OCI-LY1 (cell line): ENCODE measurements around the gene DNAI4.

Experiments used
- H2AFZ ChIP-seq: fragments of 200-600 bp; sonication (generic), shearing (Covaris generic); 2 replicates; pipeline ENCODE4 v1.6.0; 2014; ENCODE audit warnings: antibody characterized with exemption, mild to moderate bottlenecking, low read length
- H3F3A ChIP-seq: fragments of 200-600 bp; sonication (generic), shearing (Covaris generic); 2 replicates; pipeline ENCODE4 v1.6.0; 2014; ENCODE audit warnings: mild to moderate bottlenecking, antibody characterized with exemption, low read length, moderate library complexity; ENCODE audit not compliant: insufficient read depth
- H3K27ac ChIP-seq: fragments of 200-600 bp; sonication (generic); 2 replicates; pipeline ENCODE4 v1.5.1; 2014; ENCODE audit warnings: low read length, mixed run types, mild to moderate bottlenecking, low read depth; ENCODE audit not compliant: poor library complexity, severe bottlenecking
- H3K27me3 ChIP-seq: fragments of 200-600 bp; sonication (generic); 2 replicates; pipeline ENCODE4 v1.6.0; 2014; ENCODE audit warnings: antibody characterized with exemption, mild to moderate bottlenecking, low read length, moderate library complexity; ENCODE audit not compliant: insufficient read depth
- H3K36me3 ChIP-seq: fragments of 200-600 bp; sonication (generic); 2 replicates; pipeline ENCODE4 v1.6.1; 2014; ENCODE audit warnings: mild to moderate bottlenecking, antibody characterized with exemption, low read length, moderate library complexity, mixed read lengths; ENCODE audit not compliant: insufficient read depth
- H3K4me1 ChIP-seq: fragments of 200-600 bp; sonication (generic); 2 replicates; pipeline ENCODE4 v1.5.1; 2014; ENCODE audit warnings: mild to moderate bottlenecking, low read length, moderate library complexity; ENCODE audit not compliant: insufficient read depth, severe bottlenecking
- H3K4me2 ChIP-seq: fragments of 200-600 bp; sonication (generic), shearing (Covaris generic); 2 replicates; pipeline ENCODE4 v1.6.1; 2014; ENCODE audit warnings: low read length
- H3K4me3 ChIP-seq: fragments of 200-600 bp; sonication (generic); 2 replicates; pipeline ENCODE4 v1.5.1; 2014; ENCODE audit warnings: low read length, low read depth, mild to moderate bottlenecking, mixed read lengths; ENCODE audit not compliant: poor library complexity, severe bottlenecking
- H3K79me2 ChIP-seq: fragments of 200-600 bp; shearing (Covaris generic); 2 replicates; pipeline ENCODE4 v1.6.1; 2016; ENCODE audit warnings: mixed run types, low read length, mixed read lengths; ENCODE audit not compliant: insufficient read depth
- H3K9ac ChIP-seq: fragments of 200-600 bp; sonication (generic), shearing (Covaris generic); 2 replicates; pipeline ENCODE4 v1.6.1; 2014; ENCODE audit warnings: mild to moderate bottlenecking, low read length, mixed read lengths
- H3K9me2 ChIP-seq: fragments of 200-600 bp; sonication (generic), shearing (Covaris generic); 2 replicates; pipeline ENCODE4 v1.6.1; 2014; ENCODE audit warnings: low read depth, mild to moderate bottlenecking, low read length, mixed read lengths
- H3K9me3 ChIP-seq: fragments of 200-600 bp; shearing (Covaris generic); 2 replicates; pipeline ENCODE4 v1.6.1; 2014; ENCODE audit warnings: low read length, mixed read lengths
- H4K20me1 ChIP-seq: fragments of 200-600 bp; sonication (generic), shearing (Covaris generic); 2 replicates; pipeline ENCODE4 v1.6.0; 2016; ENCODE audit warnings: mild to moderate bottlenecking, low read length; ENCODE audit not compliant: insufficient read depth
- EZH2 ChIP-seq: fragments of 200-600 bp; sonication (generic), shearing (Covaris generic); IDR thresholded peaks from 2 replicates; pipeline ENCODE4 v1.8.0; 2017; ENCODE audit warnings: borderline replicate concordance, mixed run types, mild to moderate bottlenecking, antibody characterized with exemption, low read length, moderate library complexity, mixed read lengths
- TF ChIP-seq, protein P1 (sequence below): fragments of 200-600 bp; sonication (generic), shearing (Covaris generic); IDR thresholded peaks from 2 replicates; pipeline ENCODE4 v1.5.1; 2017; ENCODE audit warnings: mild to moderate bottlenecking, antibody characterized with exemption, low read length, moderate library complexity, mixed read lengths

DNAI4 gene

DNA sequence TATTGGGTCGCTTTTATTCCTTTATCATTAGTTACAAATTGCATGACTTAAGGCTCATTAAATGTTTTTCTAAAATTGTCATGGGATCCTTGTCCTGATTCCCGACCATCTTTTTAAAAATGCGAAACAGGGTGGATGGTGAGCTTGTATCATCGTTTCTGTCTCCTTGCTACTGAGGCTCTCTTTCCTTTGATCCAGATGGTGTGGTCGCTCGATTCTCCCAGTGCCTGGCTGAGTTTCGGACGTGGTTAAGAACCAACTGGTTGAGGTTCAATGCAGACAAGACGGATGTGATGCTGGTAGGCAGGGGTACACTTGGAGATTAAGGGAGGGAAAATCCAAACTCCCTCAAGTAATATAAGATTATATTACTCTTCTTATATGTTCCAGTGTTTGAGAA is 1.3 kb upstream of the DNAI4 start:
- Histone ChIP-seq H3K9me2 (no peaks in the 10 kb centered on the region), H3K79me2 (peaks cover 41% of the 10 kb centered on the region), H3F3A (no peaks in the 10 kb centered on the region; the same call in none of the 2 replicates), H3K27me3 (no peaks in the 10 kb centered on the region), H3K9ac (peak overlapping the region; percentile 94), H3K4me3 (peak overlapping the region; percentile 95), H3K9me3 (no peaks in the 10 kb centered on the region), H3K4me2 (peak overlapping the region; percentile 74), H3K4me1 (peaks cover 48% of the 10 kb centered on the region), H2AFZ (no peak overlapping the region), H3K27ac (no peak overlapping the region), H3K36me3 (0 out of 2 replicates have a peak, but pooled peaks cover 5% of the 10 kb centered on the region), H4K20me1 (no peaks in the 10 kb centered on the region)
- TF ChIP-seq, protein P1, sequence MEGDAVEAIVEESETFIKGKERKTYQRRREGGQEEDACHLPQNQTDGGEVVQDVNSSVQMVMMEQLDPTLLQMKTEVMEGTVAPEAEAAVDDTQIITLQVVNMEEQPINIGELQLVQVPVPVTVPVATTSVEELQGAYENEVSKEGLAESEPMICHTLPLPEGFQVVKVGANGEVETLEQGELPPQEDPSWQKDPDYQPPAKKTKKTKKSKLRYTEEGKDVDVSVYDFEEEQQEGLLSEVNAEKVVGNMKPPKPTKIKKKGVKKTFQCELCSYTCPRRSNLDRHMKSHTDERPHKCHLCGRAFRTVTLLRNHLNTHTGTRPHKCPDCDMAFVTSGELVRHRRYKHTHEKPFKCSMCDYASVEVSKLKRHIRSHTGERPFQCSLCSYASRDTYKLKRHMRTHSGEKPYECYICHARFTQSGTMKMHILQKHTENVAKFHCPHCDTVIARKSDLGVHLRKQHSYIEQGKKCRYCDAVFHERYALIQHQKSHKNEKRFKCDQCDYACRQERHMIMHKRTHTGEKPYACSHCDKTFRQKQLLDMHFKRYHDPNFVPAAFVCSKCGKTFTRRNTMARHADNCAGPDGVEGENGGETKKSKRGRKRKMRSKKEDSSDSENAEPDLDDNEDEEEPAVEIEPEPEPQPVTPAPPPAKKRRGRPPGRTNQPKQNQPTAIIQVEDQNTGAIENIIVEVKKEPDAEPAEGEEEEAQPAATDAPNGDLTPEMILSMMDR: no peak
- TF ChIP-seq EZH2: no peak

DNA sequence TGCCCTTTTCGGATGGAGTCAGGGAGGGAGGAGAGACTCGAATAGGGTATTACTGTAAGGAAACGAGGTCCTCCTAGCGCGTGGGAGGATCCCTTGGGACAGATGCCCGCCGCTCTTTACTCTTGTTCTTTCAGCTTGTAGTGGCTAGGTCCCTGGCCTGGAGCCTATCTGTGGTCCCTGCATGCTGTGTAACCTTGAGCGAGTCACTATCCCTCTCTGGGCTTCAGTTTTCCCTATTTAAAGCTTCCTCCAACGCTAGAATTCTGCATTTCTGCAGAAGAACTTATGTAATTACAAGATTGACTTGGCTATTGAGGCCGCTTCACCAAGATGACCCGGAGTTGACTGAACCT is 878 bp upstream of the DNAI4 start:
- H3K79me2 ChIP-seq: peaks cover 37% of the 10 kb centered on the region
- H3K4me1 ChIP-seq: peaks cover 47% of the 10 kb centered on the region
- H3K9ac ChIP-seq: peak overlapping the region; percentile 94
- no peaks in the 10 kb centered on the region for H3K27me3 ChIP-seq
- H3K4me3 ChIP-seq: peak overlapping the region; percentile 95
- H4K20me1 ChIP-seq: no peaks in the 10 kb centered on the region
- H3K9me2 ChIP-seq: no peaks in the 10 kb centered on the region
- H3K27ac ChIP-seq: peak overlapping the region; percentile 67
- H2AFZ ChIP-seq: no peak overlapping the region
- no peaks in the 10 kb centered on the region; the same call in none of the 2 replicates for H3F3A ChIP-seq
- peak overlapping the region; percentile 74 for H3K4me2 ChIP-seq
- 0 out of 2 replicates have a peak, but pooled peaks cover 5% of the 10 kb centered on the region for H3K36me3 ChIP-seq
- no peak for TF ChIP-seq EZH2
- TF ChIP-seq, protein P1: 0 out of 2 replicates have a peak, but pooled peaks have one; percentile 2
- no peaks in the 10 kb centered on the region for H3K9me3 ChIP-seq

DNA sequence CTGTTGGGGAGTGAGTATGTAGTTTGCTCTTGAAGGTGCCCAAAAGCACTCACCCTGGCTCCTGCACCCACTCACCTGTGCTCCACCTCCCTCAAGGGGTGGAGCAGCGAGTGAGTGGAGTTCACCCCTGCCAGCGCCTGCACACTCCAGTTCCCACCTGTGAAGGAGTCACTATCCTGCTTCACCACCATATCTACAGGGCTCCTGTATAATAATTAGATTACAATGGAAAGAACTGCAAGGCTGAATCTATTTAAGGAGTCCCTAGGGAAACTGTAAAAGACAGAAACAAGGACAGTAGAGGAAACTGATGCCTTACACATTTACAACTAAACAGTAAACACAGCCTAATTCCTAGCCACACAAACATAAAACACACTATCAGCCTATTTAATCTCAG is 4.1 kb downstream of the DNAI4 start:
- no peak overlapping the region for H3K27ac ChIP-seq
- no peaks in the 10 kb centered on the region for H4K20me1 ChIP-seq
- peaks cover 9% of the 10 kb centered on the region; the same call in 1 of the 2 replicates for H3K9me3 ChIP-seq
- no peak overlapping the region for H3K9ac ChIP-seq
- TF ChIP-seq, protein P1: no peak
- no peak overlapping the region for H3K4me3 ChIP-seq
- H3K36me3 ChIP-seq: peaks cover 11% of the 10 kb centered on the region; the same call in 1 of the 2 replicates
- H3K9me2 ChIP-seq: no peaks in the 10 kb centered on the region
- H2AFZ ChIP-seq: no peak overlapping the region
- H3F3A ChIP-seq: no peaks in the 10 kb centered on the region
- peaks cover 3% of the 10 kb centered on the region for H3K79me2 ChIP-seq
- H3K4me2 ChIP-seq: no peak overlapping the region
- H3K27me3 ChIP-seq: no peaks in the 10 kb centered on the region
- H3K4me1 ChIP-seq: peaks cover 9% of the 10 kb centered on the region
